ENCODE data around the gene RGL2.

RGL2 gene

GRCh38 chr6:33247977-33248642 lies 50.6 kb downstream of the RGL2 start:
- peak; percentile 92 for TF ChIP-seq CTCF (IDR thresholded peaks at IDR 0.05; ENCODE audit: insufficient read depth, low read length, poor library complexity, severe bottlenecking)

DNA sequence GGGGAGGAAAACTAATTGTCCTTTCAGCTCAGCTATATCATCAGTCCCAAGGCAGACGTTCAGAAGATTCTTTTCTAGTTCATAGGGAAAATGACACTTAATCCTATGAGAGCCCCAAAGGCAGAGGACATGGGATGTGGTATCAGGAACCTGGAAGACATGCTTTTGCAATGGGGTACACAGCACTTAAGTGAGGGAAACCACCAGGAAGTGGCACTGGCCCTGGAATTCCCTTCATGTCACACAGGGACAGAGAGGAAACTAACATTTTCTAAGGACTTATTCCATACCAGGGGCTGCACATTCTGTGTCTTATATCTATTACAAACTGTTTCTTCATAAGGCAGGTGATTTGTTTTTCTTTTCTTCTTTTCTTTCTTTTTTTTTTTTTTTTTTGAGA lies 55.3 kb downstream of the RGL2 start:
- Histone ChIP-seq H3K27me3 (replicated peaks; ENCODE audit: control insufficient read depth, insufficient read depth, low read length) (no peaks in the 10 kb centered on the region), H3K4me3 (replicated peaks; ENCODE audit: low read depth, low read length) (no peak overlapping the region), H3K36me3 (ENCODE audit: control insufficient read depth, insufficient read depth, low read length) (no peaks in the 10 kb centered on the region)
- DNase-seq (ENCODE audit: extremely low read depth, insufficient read length) = no peak
- TF ChIP-seq CTCF (IDR thresholded peaks at IDR 0.05; ENCODE audit: insufficient read depth, low read length, poor library complexity, severe bottlenecking) = no peak

More at GRCh38 chr6:33247977-33248642, 50.6 kb downstream of the RGL2 start:
- Histone ChIP-seq H3K27me3 (replicated peaks; ENCODE audit: control insufficient read depth, insufficient read depth, low read length) (no peaks in the 10 kb centered on the region), H3K36me3 (ENCODE audit: control insufficient read depth, insufficient read depth, low read length) (peaks cover 2% of the 10 kb centered on the region), H3K4me3 (replicated peaks; ENCODE audit: low read depth, low read length) (peak overlapping the region; percentile 92)
- DNase-seq (ENCODE audit: extremely low read depth, insufficient read length) = peak; percentile 82

DNA sequence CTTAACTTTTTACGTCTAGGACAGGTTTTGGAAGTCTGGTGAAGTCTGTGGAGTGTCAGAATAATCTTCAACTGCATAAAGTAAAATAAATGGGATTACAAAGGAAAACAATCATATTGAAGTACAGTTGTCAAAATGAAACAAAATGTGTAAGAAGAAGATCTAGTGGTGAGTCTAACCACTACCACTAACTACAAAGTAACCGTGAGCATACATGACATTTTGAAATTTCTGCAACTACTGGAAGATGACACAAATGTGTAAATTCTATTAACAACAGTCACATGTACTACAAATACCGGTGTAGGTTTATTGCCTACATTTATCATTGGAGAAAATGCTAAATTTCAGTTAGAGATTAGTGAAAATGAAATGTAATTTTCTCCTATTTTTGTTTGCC lies 56.8 kb downstream of the RGL2 start:
- H3K36me3 ChIP-seq (ENCODE audit: control insufficient read depth, insufficient read depth, low read length) = no peaks in the 10 kb centered on the region
- no peak overlapping the region for H3K4me3 ChIP-seq (replicated peaks; ENCODE audit: low read depth, low read length)
- no peak for TF ChIP-seq CTCF (IDR thresholded peaks at IDR 0.05; ENCODE audit: insufficient read depth, low read length, poor library complexity, severe bottlenecking)
- DNase-seq (ENCODE audit: extremely low read depth, insufficient read length) = no peak
- H3K27me3 ChIP-seq (replicated peaks; ENCODE audit: control insufficient read depth, insufficient read depth, low read length) = no peaks in the 10 kb centered on the region
